Endometrium (tissue), 2 donors: ENCODE results near the gene PARN.
A peak's percentile ranks its signal among the peaks of the same experiment; 100 is the strongest.
"Not testable (repeated sequence)": the region's sequence is repeated elsewhere in the genome, so short reads cannot be mapped to it uniquely, and the experiment has no call there.

ENCODE experiments used
- FAIRE-seq: peaks from 2 replicates; lab custom pipeline; 2012; peaks lifted over from hg19 to GRCh38; lab: Jason Lieb, UNC
- donor health status: control.
- donor health status: control.

The PARN gene

GRCh38 chr16:14632693-14633569, 2.9 kb upstream of the PARN start, which contains the start of gene BFAR:
Gene BFAR, plus strand, starts transcription at chr16:14632951. Its CDS starts 11,396 bp downstream, at chr16:14644347.
- FAIRE-seq: peak; percentile 74

DNA sequence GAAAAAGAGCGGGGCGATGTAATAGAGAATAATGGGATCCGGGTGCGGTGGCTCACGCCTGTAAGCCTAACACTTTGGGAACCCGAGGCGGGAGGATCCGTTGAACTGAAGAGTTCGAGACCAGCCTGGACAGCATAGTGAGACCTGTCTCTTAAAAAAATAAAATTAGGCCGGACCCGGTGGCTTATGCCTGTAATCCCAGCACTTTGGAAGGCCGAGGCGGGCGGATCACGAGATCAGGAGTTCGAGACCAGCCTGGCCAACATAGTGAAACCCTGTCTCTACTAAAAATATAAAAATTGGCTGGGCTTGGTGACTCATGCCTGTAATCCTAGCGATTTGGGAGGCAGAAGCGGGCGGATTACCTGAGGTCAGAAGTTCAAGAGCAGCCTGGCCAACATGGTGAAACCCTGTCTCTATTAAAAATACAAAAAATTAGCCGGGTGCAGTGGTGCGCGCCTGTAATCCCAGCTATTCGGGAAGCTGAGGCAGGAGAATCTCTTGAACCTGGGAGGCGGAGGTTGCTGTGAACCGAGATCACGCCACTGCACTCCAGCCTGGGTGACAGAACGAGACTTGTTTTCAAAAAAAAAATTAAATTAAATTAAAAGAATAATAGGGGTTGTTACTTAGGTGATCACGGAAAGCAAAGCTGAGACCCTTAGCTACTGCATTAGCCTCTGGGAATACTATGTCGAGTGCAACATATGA, 715 bp upstream of the PARN start:
- FAIRE-seq: not testable (repeated sequence)

DNA sequence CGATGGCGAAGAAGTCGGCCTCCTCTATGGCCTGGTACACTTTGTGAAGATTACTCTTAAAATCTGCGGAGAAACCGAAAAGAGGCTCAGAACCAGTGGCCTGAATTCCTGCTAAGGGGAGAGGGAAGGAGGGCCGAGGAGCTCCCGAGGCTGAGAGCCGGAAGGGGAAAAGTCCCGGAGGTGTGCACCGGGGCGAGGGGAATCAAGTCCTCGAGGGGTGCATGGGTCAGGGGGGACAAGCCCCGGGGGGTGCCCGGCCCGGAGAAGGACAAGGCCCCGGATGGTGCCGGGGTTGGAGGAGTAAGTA, 495 bp downstream of the PARN start:
- no peak for FAIRE-seq

- no peak for FAIRE-seq
Observed at GRCh38 chr16:14628806-14629611, 1.1 kb downstream of the PARN start.

- FAIRE-seq: no peak
Observed at GRCh38 chr16:14627078-14627477, 3.0 kb downstream of the PARN start.

- FAIRE-seq: no peak
Observed at GRCh38 chr16:14618566-14618965, 11.5 kb downstream of the PARN start.

GRCh38 chr16:14616280-14616679, 13.8 kb downstream of the PARN start:
- FAIRE-seq: no peak

DNA sequence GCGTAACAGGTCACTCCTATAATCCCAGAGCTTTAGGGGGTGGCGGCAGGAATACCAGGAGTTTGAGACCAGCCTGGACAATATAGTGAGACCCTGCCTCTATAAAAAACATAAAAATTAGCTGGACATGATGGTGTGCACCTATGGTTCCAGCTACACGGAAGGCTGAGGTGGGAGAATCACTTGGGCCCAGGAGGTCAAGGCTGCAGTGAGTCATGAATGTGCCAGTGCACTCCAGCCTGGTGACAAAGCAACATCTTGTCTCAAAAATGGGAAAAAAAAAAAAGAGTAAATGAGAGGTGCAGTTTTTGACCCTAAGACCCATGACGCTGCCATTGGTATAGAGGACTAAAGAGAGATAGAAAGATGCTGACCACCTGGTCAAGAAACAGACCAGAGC, 16.1 kb downstream of the PARN start:
- FAIRE-seq: no peak

- no peak for FAIRE-seq
Observed at GRCh38 chr16:14611660-14612059, 18.4 kb downstream of the PARN start.

- no peak for FAIRE-seq
Observed at GRCh38 chr16:14609716-14610115, 20.3 kb downstream of the PARN start.

DNA sequence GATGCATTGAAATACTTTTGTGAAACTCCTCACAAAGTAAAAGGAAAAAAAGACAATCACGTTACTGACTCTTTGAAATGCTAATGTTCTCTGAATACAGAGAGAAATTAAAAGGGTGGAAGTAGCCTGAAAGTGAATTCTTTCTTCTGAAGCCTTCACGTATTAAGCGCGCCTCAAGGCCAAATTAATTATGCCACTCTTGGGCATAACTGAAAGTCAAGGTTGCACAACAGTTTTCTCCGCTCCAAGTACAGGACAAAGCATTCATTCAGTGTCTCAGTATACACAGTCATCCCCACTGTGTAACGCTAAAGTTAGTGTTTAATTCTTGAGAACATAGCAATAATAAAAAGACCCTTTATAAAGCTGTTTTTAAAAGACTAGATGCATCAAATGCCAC, 21.5 kb downstream of the PARN start:
- no peak for FAIRE-seq

GRCh38 chr16:14608111-14608566, 21.9 kb downstream of the PARN start:
- FAIRE-seq: no peak

DNA sequence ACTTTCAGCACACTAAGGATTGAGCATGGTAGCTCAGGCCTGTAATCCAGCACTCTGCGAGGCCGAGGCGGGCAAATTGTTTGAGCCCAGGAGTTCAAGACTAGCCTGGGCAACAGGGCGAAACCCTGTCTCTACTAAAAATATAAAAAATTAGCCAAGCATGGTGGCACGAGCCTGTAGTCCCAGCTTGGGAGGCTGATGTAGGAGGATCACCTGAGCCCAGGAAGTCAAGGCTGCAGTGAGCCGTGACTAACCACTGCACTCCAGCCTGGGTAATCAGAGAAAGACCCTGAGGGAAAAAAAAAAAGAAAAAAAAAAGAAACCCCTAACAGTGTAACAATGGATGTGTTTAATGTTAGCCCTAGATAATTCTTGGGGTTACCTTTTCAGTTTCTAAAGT, 24.0 kb downstream of the PARN start:
- FAIRE-seq: no peak

DNA sequence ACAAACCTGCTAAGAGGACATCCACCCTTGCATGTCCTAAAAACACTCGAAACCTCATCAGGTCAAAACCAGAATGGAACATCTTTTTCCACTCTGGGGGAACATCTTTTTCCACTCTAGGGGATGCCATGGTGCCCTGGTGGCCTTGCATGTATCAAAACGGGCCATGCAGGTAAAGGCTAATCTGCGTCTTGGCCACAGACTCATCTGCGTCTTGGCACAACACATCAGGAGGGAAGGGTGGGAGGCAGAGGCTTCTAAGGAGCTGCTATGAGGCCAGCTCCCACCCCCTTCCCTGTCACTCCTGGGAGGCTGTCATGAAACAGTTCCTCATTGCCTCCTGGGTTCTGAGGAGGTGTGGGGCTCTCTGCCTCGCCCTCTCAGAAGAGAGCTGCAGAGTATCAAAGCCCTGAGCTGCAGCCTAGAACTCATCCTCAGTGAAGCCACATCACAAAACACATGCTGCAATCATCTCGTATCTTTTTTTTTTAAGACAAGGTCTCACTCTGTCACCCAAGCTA, 27.6 kb downstream of the PARN start:
- no peak for FAIRE-seq

DNA sequence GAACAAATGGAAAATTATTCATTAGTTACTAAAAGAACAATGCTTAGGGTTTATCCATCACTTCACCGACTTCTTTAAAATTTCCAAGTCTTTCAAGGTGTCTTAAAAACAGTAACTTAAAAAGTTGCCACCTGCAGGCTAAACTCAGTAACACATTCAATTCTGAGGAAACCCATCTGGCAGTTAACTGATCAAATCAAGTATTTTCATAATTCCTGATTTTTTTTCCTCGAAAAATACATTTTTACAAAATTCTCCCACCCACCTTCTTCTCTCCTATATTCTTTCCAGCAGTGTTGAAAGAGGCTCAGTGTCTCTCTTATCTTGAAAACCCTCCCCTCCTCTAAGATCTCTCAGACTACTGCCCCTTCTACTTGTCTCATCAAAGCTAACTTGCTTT, 29.9 kb downstream of the PARN start:
- peak; percentile 33 for FAIRE-seq

GRCh38 chr16:14586637-14587305, 43.3 kb downstream of the PARN start:
- no peak for FAIRE-seq

DNA sequence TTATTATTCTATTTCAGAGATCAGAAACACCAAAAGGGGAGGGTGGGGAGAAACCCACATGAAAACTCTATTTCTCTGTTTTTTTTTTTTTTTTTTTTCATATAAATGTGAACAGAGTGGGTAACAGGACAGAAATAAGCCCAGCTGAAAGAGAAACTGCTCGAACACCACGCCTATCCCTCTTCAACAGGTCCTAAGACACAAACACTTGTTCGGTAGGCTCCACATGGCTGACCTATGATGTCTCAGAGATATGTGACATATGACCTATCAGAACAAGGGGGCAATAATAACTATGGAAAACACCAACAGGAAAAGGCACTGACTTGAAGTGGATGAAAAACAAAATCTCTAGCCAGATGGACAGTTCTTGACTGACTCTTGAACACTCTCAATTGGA, 44.8 kb downstream of the PARN start:
- no peak for FAIRE-seq

DNA sequence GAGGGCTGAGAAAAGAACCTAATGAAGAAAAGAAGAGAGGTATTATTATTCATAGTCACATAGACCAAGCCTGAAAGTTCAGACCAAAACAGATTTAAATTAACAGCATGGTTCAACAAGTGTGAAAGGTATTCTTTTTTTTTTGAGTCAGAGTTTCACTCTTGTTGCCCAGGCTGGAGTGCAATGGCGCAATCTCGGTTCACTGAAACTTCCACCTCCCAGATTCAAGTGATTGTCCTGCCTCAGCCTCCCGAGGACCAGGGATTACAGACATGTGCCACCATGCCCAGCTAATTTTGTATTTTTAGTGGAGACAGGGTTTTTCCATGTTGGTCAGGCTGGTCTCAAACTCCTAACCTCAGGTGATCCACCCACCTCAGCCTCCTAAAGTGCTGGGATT, 49.1 kb downstream of the PARN start:
- FAIRE-seq: not testable (repeated sequence)

DNA sequence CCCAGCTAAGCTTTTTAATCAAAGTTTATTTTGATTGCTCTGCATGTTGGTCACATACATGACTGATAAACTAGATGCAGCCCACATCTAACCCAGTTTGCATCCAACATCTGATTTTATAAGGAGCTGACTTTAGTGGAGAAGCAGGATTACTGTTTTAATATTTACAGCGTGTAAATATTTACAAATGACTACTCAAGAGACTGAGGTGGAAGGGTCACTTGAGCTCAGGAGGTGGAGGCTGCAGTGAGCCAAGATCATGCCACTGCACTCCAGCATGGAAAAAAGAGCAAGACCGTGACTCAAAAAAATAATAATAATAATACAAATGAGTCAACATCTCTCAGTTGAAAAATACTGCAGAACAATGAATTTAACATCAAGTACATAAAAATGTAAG, 50.8 kb downstream of the PARN start:
- FAIRE-seq: no peak

- FAIRE-seq: no peak
Observed at GRCh38 chr16:14576532-14576931, 53.5 kb downstream of the PARN start.

- no peak for FAIRE-seq
Observed at GRCh38 chr16:14576069-14576468, 54.0 kb downstream of the PARN start.
